RWPE2 (cell line): ENCODE results near the gene SERPINE2.

ENCODE experiments used
- ATAC-seq: fragments of 200-7000 bp; cut with Tn5 transposase; 3 replicates; pipeline ENCODE4 v1.9.1; 2021; ENCODE audit warnings: low read depth
- DNase-seq: peaks from one replicate; pipeline ENCODE4 v3.0.0-alpha.2; 2020; ENCODE audit warnings: low spot score
- H3K27ac ChIP-seq: fragments of 450-650 bp; 2 replicates; pipeline ENCODE4 v1.5.1; 2017; ENCODE audit warnings: mild to moderate bottlenecking; ENCODE audit not compliant: poor library complexity, severe bottlenecking
- H3K27me3 ChIP-seq: fragments of 250-450 bp; sonication (Bioruptor Pico); 2 replicates; pipeline ENCODE4 v1.5.1; 2021; ENCODE audit warnings: mild to moderate bottlenecking, moderate library complexity; ENCODE audit not compliant: insufficient read depth, poor library complexity, severe bottlenecking
- H3K36me3 ChIP-seq: fragments of 250-450 bp; sonication (Bioruptor Pico); 2 replicates; pipeline ENCODE4 v1.5.1; 2020; ENCODE audit warnings: low read depth, mild to moderate bottlenecking, moderate library complexity
- H3K4me1 ChIP-seq: fragments of 250-450 bp; sonication (Bioruptor Pico); 2 replicates; pipeline ENCODE4 v1.5.1; 2021; ENCODE audit warnings: mild to moderate bottlenecking, moderate library complexity; ENCODE audit not compliant: insufficient read depth, poor library complexity, severe bottlenecking
- H3K4me3 ChIP-seq: fragments of 250-450 bp; sonication (Bioruptor Pico); 2 replicates; pipeline ENCODE4 v1.5.1; 2021; ENCODE audit warnings: mild to moderate bottlenecking, moderate library complexity; ENCODE audit not compliant: severe bottlenecking
- H3K9me3 ChIP-seq: fragments of 250-450 bp; sonication (Bioruptor Pico); 2 replicates; pipeline ENCODE4 v1.5.1; 2021; ENCODE audit warnings: mild to moderate bottlenecking, moderate library complexity; ENCODE audit not compliant: severe bottlenecking
- CTCF ChIP-seq: fragments of 450-650 bp; IDR thresholded peaks from one replicate; pipeline ENCODE4 v1.5.1; 2017; ENCODE audit warnings: mild to moderate bottlenecking, moderate library complexity; ENCODE audit not compliant: poor library complexity, severe bottlenecking

The SERPINE2 gene

DNA sequence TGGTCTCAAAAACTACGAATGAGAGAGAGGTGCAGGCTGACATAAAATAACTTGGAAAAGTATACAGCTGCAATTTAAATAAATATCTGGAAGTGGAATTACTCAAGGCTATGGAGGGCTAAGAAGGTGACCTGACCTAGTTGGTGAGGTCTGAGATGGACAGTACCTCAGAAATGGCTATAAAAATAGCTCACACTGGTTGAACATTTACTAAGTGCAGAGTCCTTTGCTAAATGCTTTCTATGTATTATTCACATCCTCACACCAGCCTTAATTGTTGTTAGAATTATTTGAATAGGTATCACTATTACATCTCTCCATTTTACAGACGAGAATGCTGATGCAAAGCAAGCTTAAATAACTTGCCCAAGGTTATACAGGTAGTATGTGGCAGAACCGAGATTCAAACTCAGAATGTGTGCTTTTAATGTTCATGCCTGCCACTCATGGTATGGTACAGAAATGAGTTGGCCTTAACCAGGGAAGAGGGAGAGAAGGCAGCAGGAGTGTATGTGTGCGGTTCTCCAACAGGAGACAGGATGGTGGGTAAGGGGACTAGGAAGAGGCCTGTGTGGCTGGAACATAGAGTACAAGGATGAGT is 44.4 kb downstream of the SERPINE2 start:
- DNase-seq = no peak
- no peak for TF ChIP-seq CTCF
- Histone ChIP-seq H3K9me3 (no peaks in the 10 kb centered on the region), H3K27me3 (no peaks in the 10 kb centered on the region), H3K4me1 (peaks cover 8% of the 10 kb centered on the region), H3K4me3 (no peak overlapping the region), H3K27ac (peak overlapping the region; percentile 41), H3K36me3 (peaks cover 91% of the 10 kb centered on the region)
- ATAC-seq = no peak

DNA sequence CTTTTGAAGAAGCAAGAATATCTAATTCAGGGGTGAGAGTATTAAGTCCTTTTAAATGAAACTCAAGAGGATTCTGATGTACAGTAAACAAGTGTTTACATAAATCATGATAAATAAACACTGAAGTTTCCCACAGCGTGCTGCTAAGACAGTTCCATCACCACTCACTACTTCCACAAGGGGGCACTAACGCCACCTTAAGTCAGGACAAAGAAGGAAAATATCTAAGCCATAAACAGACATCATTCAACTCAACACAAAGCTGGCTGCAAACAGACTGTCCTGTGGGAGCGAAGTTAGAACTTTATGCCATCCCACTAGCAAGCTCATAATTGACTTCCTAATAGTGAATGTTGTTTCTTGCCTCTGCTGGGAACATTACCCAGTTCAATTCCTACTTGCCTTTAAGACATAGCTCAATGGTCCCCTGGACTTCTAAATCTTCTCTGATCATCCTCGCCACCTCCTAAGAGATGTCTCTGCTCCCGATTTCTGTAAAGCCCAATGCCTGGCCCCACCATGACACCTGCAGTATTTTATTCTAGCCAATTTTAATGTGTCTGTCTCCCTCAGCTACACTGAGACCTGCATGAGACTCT is 45.4 kb downstream of the SERPINE2 start:
- Histone ChIP-seq H3K27ac (no peak overlapping the region), H3K4me1 (peaks cover 8% of the 10 kb centered on the region), H3K27me3 (no peaks in the 10 kb centered on the region), H3K9me3 (no peaks in the 10 kb centered on the region), H3K4me3 (no peak overlapping the region), H3K36me3 (peaks cover 92% of the 10 kb centered on the region)
- DNase-seq = no peak
- peak; percentile 83 for TF ChIP-seq CTCF
- ATAC-seq = peak; percentile 70

DNA sequence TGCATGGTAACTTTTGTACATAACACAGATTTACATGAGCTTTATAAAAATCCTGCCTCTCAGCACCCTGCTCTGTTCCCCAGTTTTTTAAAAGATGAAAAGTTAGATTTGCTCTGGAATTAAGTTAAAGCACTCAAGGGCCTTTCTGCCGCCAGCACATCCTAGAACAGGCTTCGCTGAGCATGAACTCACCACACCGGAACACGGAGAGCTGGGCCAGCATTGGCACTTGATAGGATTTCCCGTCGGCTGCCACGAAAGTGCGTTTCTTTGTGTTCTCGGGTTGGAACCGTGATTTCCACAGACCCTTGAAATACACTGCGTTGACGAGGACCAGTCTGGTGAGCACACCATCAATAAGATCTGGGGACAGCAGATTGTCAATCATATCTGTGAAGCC is 47.5 kb downstream of the SERPINE2 start:
- Histone ChIP-seq H3K4me1 (peaks cover 8% of the 10 kb centered on the region), H3K36me3 (peaks cover 96% of the 10 kb centered on the region), H3K27me3 (no peaks in the 10 kb centered on the region), H3K9me3 (no peaks in the 10 kb centered on the region), H3K4me3 (no peak overlapping the region), H3K27ac (no peak overlapping the region)
- DNase-seq (no peak), ATAC-seq (no peak)
- TF ChIP-seq CTCF = no peak

DNA sequence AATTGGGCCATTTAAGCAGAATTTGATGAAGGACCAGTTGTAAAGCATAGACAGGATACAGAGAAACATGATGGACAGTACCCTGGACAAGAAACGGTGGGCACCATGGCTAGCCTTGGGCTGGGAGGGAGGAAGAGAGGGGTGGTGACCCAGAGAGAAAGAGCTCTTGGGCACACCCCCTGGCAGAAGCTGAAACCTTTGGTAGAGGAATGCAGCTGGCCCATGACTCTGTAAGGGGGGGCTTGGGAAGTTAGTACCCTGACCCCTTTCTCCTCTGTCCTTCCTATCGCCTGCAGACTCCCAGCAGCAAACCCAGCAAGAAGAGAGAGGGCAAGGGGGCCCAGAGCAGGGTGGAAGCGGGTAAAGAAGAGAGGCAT is 49.2 kb downstream of the SERPINE2 start:
- no peak overlapping the region for H3K4me3 ChIP-seq
- H3K9me3 ChIP-seq = no peaks in the 10 kb centered on the region
- DNase-seq = no peak
- no peak overlapping the region for H3K27ac ChIP-seq
- H3K27me3 ChIP-seq = no peaks in the 10 kb centered on the region
- peaks cover 95% of the 10 kb centered on the region for H3K36me3 ChIP-seq
- no peaks in the 10 kb centered on the region for H3K4me1 ChIP-seq
- ATAC-seq = no peak
- TF ChIP-seq CTCF = no peak

GRCh38 chr2:223989206-223989855 is 49.8 kb downstream of the SERPINE2 start:
- H3K4me3 ChIP-seq = no peak overlapping the region
- H3K9me3 ChIP-seq = no peaks in the 10 kb centered on the region
- H3K36me3 ChIP-seq = peaks cover 95% of the 10 kb centered on the region
- ATAC-seq = no peak
- no peak overlapping the region for H3K27ac ChIP-seq
- DNase-seq = no peak
- no peak for TF ChIP-seq CTCF
- H3K4me1 ChIP-seq = no peaks in the 10 kb centered on the region
- no peaks in the 10 kb centered on the region for H3K27me3 ChIP-seq
